ENCODE data around the gene SP6.
A peak's percentile ranks its signal among the peaks of the same experiment; 100 is the strongest.

Gene SP6

GRCh38 chr17:47843391-47843730 lies 7.6 kb downstream of the SP6 start:
- no peaks in the 10 kb centered on the region for H3K9me3 ChIP-seq (ENCODE audit: insufficient read depth, low read length)
- peak overlapping the region; percentile 61 for H3K9ac ChIP-seq (ENCODE audit: low read length)
- H3K27ac ChIP-seq (ENCODE audit: low read length) = peak overlapping the region; percentile 74
- H3K4me1 ChIP-seq (ENCODE audit: low read length) = peaks cover 49% of the 10 kb centered on the region
- peaks cover 6% of the 10 kb centered on the region for H3K36me3 ChIP-seq (replicated peaks; ENCODE audit: low read depth, low read length)
- peaks cover 9% of the 10 kb centered on the region; the same call in 1 of the 2 replicates for H3K79me2 ChIP-seq (ENCODE audit: low read length)
- no peaks in the 10 kb centered on the region for H3K27me3 ChIP-seq (ENCODE audit: low read depth, low read length)
- H3K4me3 ChIP-seq (ENCODE audit: low read length) = peak overlapping the region; percentile 32; the same call in 1 of the 2 replicates
- no peak overlapping the region for H2AFZ ChIP-seq (ENCODE audit: low read depth, low read length)
- H3K4me2 ChIP-seq (ENCODE audit: low read length) = peak overlapping the region; percentile 72
- TF ChIP-seq EZH2phosphoT487 (IDR thresholded peaks at IDR 0.05; ENCODE audit: low read depth) (no peak), CTCF (IDR thresholded peaks at IDR 0.05; ENCODE audit: low read depth, low read length) (no peak)
- H4K20me1 ChIP-seq (ENCODE audit: insufficient read depth, low read length) = no peaks in the 10 kb centered on the region

- Histone ChIP-seq H3K9me3 (ENCODE audit: insufficient read depth, low read length) (no peaks in the 10 kb centered on the region), H4K20me1 (ENCODE audit: insufficient read depth, low read length) (no peaks in the 10 kb centered on the region), H3K27ac (ENCODE audit: low read length) (peak overlapping the region; percentile 50), H3K9ac (ENCODE audit: low read length) (peak overlapping the region; percentile 76), H3K79me2 (ENCODE audit: low read length) (peaks cover 9% of the 10 kb centered on the region; the same call in 1 of the 2 replicates), H3K36me3 (replicated peaks; ENCODE audit: low read depth, low read length) (peaks cover 14% of the 10 kb centered on the region), H3K4me3 (ENCODE audit: low read length) (peak overlapping the region; percentile 85), H2AFZ (ENCODE audit: low read depth, low read length) (peak overlapping the region; percentile 8; the same call in 1 of the 2 replicates), H3K27me3 (ENCODE audit: low read depth, low read length) (no peaks in the 10 kb centered on the region), H3K4me2 (ENCODE audit: low read length) (peak overlapping the region; percentile 85), H3K4me1 (ENCODE audit: low read length) (peaks cover 49% of the 10 kb centered on the region)
- TF ChIP-seq CTCF (IDR thresholded peaks at IDR 0.05; ENCODE audit: low read depth, low read length) (no peak), EZH2phosphoT487 (IDR thresholded peaks at IDR 0.05; ENCODE audit: low read depth) (no peak)
Observed at GRCh38 chr17:47841488-47842291, 9.3 kb downstream of the SP6 start.

- Histone ChIP-seq H3K36me3 (replicated peaks; ENCODE audit: low read depth, low read length) (peaks cover 17% of the 10 kb centered on the region), H3K27me3 (ENCODE audit: low read depth, low read length) (no peaks in the 10 kb centered on the region), H4K20me1 (ENCODE audit: insufficient read depth, low read length) (no peaks in the 10 kb centered on the region), H3K4me1 (ENCODE audit: low read length) (peaks cover 49% of the 10 kb centered on the region), H3K27ac (ENCODE audit: low read length) (peak within 1 kb of the TSS; percentile 50), H3K4me3 (ENCODE audit: low read length) (peak within 1 kb of the TSS; percentile 85), H2AFZ (ENCODE audit: low read depth, low read length) (peak within 1 kb of the TSS; percentile 65), H3K9ac (ENCODE audit: low read length) (peak within 1 kb of the TSS; percentile 76), H3K4me2 (ENCODE audit: low read length) (peak within 1 kb of the TSS; percentile 85), H3K79me2 (ENCODE audit: low read length) (peaks cover 9% of the 10 kb centered on the region; the same call in 1 of the 2 replicates), H3K9me3 (ENCODE audit: insufficient read depth, low read length) (no peaks in the 10 kb centered on the region)
- no peak for TF ChIP-seq EZH2phosphoT487 (IDR thresholded peaks at IDR 0.05; ENCODE audit: low read depth)
- TF ChIP-seq CTCF (IDR thresholded peaks at IDR 0.05; ENCODE audit: low read depth, low read length) = peak; percentile 94
Observed at GRCh38 chr17:47840742-47841487, 10.0 kb downstream of the SP6 start, which contains the start of gene SCRN2. SCRN2 (minus strand) TSS chr17:47841273; CDS start chr17:47840843, 430 bp downstream.

Measured in OCI-LY3 (cell line).